Endometrial microvascular endothelial cells (primary cell): ENCODE measurements around the gene DNAL4. TPM values are rescaled to one million over a fixed set of nuclear protein-coding genes. Genes with fewer than 3 reads are reported as not detected.
"Not testable (repeated sequence)": the region's sequence is repeated elsewhere in the genome, so short reads cannot be mapped to it uniquely, and the experiment has no call there.

ENCODE experiments used
- in situ Hi-C: cut with HindIII; loops from 2 replicates; pipeline ENCODE4 v1.10.0; 2017; ENCODE audit warnings: low sequenced_read_pairs, low pct_unique_long_range_greater_than_20kb; ENCODE audit errors: inconsistent ontology term
- total RNA-seq: library from RNA; depleted of rRNA; stranded (reverse); fragments of >200 nt; gene quantifications from one replicate; pipeline ENCODE4 v1.2.3, GENCODE V29; 2015; ENCODE audit errors: inconsistent ontology term

DNAL4 gene
- total RNA-seq, 1 donor from 2014 or later = 29.2 TPM

GRCh38 chr22:38828616-38829205, 34.8 kb upstream of the DNAL4 start:
- in situ Hi-C loops = no loop called here

GRCh38 chr22:38828191-38828590, 34.2 kb upstream of the DNAL4 start:
- in situ Hi-C loops = no loop called here

GRCh38 chr22:38827510-38827909, 33.6 kb upstream of the DNAL4 start:
- in situ Hi-C loops = no loop called here

GRCh38 chr22:38826801-38827200, 32.9 kb upstream of the DNAL4 start:
- in situ Hi-C loops = no loop called here

- in situ Hi-C loops = no loop called here
Measured at GRCh38 chr22:38826386-38826785, 32.4 kb upstream of the DNAL4 start.

GRCh38 chr22:38824585-38824984, 30.6 kb upstream of the DNAL4 start:
- in situ Hi-C loops = no loop called here

GRCh38 chr22:38823637-38824036, 29.7 kb upstream of the DNAL4 start:
- in situ Hi-C loops = no loop called here

GRCh38 chr22:38823076-38823475, 29.1 kb upstream of the DNAL4 start:
- in situ Hi-C loops = no loop called here

- in situ Hi-C loops = no loop called here
Measured at GRCh38 chr22:38820020-38820419, 26.1 kb upstream of the DNAL4 start.

- in situ Hi-C loops = no loop called here
Measured at GRCh38 chr22:38819387-38819940, 25.5 kb upstream of the DNAL4 start.

GRCh38 chr22:38817196-38817595, 23.3 kb upstream of the DNAL4 start:
- in situ Hi-C loops = no loop called here

- in situ Hi-C loops = no loop called here
Measured at GRCh38 chr22:38815842-38816241, 21.9 kb upstream of the DNAL4 start.

- in situ Hi-C loops = no loop called here
Measured at GRCh38 chr22:38811241-38811640, 17.3 kb upstream of the DNAL4 start.

GRCh38 chr22:38805041-38805593, 11.2 kb upstream of the DNAL4 start:
- in situ Hi-C loops = not testable (repeated sequence)

- in situ Hi-C loops = no loop called here
Measured at GRCh38 chr22:38802671-38803121, 8.8 kb upstream of the DNAL4 start.

- in situ Hi-C loops = no loop called here
Measured at GRCh38 chr22:38799265-38800002, 5.5 kb upstream of the DNAL4 start.

- in situ Hi-C loops = no loop called here
Measured at GRCh38 chr22:38798496-38798895, 4.6 kb upstream of the DNAL4 start.

- in situ Hi-C loops = no loop called here
Measured at GRCh38 chr22:38796262-38796957, 2.5 kb upstream of the DNAL4 start.

GRCh38 chr22:38795569-38795968, 1.6 kb upstream of the DNAL4 start:
- in situ Hi-C loops = no loop called here
